Fibroblast of lung (primary cell): Measurements from ENCODE around the gene ZDHHC20.

Experiments
- EZH2 ChIP-seq: IDR thresholded peaks from 2 replicates; pipeline ENCODE4 v1.5.1; 2012; ENCODE audit warnings: low read length, control low read depth, mild to moderate bottlenecking; ENCODE audit errors: missing control alignments
- TF ChIP-seq, protein P1 (sequence below), 2 donors: IDR thresholded peaks in 1 of 2; conservative IDR thresholded peaks in 1 of 2; 1 replicate in 1 of 2; 2 replicates in 1 of 2; pipeline ENCODE4 v1.5.1; 2011 to 2012; ENCODE audit warnings: low read length in 2 of 2, control low read depth in 1 of 2, inconsistent platforms in 1 of 2, low read depth in 1 of 2, mild to moderate bottlenecking in 1 of 2

GRCh38 chr13:21413013-21413412 is 46.1 kb downstream of the ZDHHC20 start:
- TF ChIP-seq, protein P1, sequence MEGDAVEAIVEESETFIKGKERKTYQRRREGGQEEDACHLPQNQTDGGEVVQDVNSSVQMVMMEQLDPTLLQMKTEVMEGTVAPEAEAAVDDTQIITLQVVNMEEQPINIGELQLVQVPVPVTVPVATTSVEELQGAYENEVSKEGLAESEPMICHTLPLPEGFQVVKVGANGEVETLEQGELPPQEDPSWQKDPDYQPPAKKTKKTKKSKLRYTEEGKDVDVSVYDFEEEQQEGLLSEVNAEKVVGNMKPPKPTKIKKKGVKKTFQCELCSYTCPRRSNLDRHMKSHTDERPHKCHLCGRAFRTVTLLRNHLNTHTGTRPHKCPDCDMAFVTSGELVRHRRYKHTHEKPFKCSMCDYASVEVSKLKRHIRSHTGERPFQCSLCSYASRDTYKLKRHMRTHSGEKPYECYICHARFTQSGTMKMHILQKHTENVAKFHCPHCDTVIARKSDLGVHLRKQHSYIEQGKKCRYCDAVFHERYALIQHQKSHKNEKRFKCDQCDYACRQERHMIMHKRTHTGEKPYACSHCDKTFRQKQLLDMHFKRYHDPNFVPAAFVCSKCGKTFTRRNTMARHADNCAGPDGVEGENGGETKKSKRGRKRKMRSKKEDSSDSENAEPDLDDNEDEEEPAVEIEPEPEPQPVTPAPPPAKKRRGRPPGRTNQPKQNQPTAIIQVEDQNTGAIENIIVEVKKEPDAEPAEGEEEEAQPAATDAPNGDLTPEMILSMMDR (conservative IDR thresholded peaks at IDR 0.05 in 1 of 2, IDR thresholded peaks at IDR 0.05 in 1 of 2; ENCODE audit: low read depth in 1 of 2, low read length in 2 of 2): no peak
- no peak for TF ChIP-seq EZH2
